Cerebellar nuclear complex (tissue), 1 donor: Measurements from ENCODE around the gene CPED1.
"Not testable (repeated sequence)": the region's sequence is repeated elsewhere in the genome, so short reads cannot be mapped to it uniquely, and the experiment has no call there.

Experiments
- DNase-seq, 2 experiments: peaks; one replicate each; lab custom pipeline; 2025; lab: John Stamatoyannopoulos, UW

Gene CPED1

DNA sequence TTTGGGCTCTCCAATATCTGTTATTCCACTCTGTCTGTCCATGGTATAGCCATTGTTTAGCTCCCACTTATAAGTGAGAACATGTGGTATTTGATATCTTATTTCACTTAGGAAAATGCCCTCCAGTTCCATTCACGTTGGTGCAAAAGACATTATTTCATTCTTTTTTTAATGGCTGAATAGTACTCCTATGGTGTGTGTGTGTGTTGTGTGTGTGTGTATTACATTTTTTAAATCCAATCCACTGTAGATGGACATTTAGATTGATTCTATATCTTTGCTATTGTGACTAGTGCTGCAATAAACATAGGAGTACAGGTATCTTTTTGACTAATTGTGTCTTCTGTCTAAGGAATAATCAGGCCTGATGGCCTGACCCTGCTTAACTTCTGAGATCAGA lies 7.4 kb upstream of the CPED1 start:
- DNase-seq = no peak

DNA sequence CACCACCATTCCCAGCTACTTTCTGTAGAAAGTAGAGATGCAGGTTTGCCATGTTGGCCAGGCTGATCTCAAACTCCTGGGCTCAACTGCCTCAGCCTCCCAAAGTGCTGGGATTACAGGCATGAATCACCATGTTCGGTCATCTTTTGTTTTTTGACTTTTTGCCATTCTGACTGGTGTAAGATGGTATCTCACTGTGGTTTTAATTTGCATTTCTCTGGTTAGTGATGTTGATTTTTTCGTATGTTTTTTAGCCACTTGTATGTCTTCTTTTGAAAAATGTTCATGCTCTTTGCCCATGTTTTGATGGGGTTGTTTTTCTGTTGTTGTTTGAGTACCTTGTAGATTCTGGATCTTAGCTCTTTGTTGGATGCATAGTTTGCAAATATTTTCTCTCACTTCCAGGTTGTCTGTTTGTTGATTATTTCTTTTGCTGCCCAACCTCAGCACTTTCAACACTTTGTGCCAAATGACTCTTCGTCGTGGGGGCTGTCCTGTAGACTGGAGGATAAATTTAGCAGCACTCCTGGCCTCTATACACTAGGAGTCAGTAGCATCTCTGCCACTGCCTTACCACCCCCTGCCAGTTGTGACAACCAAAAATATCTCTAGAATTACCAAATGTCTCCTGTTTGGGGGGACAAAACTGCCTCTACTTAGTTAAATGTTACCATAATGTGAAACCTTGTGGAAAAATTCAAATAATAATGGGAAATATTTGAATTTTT lies 6.5 kb upstream of the CPED1 start:
- DNase-seq = no peak

DNA sequence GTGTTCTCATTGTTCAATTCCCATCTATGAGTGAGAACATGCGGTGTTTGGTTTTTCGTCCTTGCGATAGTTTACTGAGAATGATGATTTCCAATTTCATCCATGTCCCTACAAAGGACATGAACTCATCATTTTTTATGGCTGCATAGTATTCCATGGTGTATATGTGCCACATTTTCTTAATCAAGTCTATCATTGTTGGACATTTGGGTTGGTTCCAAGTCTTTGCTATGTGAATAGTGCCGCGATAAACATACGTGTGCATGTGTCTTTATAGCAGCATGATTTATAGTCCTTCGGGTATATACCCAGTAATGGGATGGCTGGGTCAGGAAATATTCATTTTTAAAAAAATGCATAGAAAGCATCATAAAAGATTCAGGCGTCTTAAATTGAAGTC lies 4.9 kb upstream of the CPED1 start:
- DNase-seq = not testable (repeated sequence)

DNA sequence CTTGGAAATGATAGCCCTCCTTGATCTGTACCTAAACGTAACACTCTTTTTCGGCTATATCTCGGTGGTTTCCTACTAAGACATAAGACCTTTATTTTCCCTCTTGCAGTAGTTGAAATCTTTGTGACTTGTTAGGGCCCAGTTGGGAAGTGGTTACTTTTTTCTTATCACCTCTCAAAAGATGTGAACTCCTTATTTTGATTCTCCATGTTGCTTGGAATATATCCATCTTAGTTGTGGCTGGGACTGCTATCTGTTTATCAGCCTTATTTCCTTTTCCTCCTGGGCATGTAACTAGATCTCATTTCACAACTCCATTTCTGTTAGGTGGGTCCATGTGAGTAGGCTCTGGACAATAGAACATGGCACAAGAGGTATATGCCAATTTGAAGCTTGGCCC lies 4.1 kb upstream of the CPED1 start:
- no peak for DNase-seq

DNA sequence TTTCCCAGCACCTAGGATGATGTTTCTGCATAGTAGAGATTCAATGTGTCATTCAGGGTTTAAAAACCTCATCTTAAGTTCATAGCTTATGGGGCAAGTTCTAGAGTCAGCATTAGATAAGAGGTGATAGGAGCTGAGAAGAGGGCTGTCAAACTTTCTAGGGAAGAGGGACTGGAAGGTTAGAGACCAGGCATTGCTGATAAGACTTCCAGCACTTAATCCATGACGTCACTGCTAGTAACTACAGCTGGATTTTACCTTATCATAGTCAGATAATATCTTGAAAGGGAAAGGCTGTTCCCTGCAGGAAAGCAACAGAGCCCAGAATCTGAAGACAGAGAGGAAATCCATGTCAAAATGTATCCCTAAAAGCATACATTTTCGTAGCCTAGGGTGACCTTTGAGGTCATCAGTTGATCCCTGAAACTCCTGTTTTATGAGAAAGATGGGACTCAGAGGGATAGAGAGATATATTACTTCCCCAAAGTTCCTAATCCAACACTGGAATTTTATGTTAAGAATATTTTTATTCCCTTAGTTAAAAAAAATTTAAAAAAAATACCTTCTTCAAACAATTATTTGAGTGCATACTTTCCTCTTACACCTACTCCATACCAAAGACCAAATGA lies 3.3 kb upstream of the CPED1 start:
- DNase-seq = no peak

DNA sequence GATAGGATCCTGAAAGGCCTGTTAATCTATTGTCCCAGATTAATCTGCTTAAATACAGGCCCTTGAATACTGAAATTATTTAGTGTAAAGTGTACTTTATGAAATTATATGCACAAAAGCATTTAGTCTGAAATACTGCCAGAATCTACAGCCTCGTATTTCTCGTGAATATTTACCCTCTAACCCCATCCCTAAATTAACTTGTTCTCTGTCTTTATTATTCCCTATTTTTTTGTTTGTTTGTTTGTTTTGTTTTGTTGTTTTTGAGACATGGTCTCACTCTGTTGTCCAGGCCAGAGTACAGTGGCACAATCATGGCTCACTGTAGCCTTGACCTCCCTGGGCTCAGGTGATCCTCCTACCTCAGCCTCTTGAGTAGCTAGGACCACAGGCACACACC lies 2.7 kb upstream of the CPED1 start:
- DNase-seq = no peak

DNA sequence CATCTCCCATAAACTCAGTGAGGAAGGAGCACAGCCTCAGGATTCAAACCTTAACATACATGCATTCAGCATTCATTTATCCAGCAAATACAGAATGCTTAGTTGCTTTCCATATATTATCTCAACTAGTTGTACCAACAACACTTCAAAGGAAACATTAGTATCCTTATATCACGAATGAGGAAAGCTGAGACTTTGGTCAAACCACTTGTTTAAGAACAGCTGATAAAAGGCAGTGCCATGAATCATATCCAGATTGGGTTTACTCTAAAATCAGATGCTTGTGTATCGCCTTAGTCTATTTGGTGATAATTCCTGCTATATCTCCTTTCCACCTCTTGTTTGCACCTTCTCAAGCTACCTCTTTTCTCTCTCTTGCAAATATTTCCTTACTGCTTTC lies 1.9 kb upstream of the CPED1 start:
- DNase-seq = no peak

DNA sequence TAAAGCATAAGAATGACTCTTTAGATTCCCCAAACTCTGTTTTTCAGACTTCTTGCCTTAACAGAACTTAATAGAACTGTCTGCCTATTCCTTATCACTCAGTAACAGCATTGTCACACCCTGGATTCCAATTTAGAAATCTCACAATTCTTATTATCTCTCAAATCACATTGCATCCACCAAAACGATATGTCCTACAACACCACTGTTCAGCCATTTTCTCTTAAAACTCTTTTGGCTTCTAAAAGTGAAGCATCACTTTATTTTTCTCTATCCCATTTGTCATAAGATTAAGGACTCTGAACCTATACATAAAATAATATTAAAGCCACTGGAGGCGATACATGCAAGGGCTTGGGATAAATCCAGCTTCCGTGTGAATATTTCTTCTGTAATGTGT lies 1.2 kb upstream of the CPED1 start:
- DNase-seq = no peak

DNA sequence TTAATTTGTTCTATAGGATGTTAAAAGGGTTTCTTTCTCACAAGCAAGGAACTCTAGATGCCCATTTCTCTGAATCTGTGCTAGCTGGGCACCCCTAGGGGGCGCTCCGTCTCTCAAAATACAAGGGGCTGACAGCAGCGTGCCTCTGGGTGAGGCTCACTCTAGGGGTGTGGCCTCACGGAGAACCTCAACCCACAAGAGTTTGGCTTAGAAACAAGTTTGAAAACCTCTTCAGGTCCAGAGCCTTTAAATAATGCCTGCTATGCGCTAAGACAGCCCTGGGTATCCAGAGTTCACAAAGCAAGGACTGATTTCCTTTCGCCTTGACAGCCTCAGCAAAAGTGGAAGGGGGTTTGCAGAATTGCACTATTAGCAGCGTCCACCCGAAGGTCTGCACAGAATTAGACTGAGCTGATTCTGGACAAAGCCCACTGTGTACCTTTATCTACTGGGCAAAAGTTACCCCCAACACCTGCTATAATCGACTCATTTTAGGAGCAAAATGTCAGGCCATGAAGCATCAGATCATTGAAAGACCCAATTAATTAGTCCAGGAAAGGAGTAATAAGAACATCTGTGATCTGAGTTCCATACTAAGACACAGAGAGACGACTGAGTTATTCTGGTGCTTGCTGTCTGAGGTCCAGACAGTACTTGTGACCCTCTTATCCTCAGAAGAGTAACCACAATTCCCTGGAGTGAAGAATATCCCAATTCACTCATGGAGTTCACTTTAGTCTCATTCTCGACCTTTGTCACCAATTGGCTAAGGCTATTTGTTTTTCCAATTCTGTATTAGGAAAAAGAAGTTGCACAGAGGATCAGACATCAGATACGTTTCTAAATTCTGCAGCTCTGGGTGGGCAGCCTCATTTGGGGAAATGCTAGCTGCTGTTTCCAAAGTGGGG lies 574 bp upstream of the CPED1 start:
- DNase-seq = no peak

DNA sequence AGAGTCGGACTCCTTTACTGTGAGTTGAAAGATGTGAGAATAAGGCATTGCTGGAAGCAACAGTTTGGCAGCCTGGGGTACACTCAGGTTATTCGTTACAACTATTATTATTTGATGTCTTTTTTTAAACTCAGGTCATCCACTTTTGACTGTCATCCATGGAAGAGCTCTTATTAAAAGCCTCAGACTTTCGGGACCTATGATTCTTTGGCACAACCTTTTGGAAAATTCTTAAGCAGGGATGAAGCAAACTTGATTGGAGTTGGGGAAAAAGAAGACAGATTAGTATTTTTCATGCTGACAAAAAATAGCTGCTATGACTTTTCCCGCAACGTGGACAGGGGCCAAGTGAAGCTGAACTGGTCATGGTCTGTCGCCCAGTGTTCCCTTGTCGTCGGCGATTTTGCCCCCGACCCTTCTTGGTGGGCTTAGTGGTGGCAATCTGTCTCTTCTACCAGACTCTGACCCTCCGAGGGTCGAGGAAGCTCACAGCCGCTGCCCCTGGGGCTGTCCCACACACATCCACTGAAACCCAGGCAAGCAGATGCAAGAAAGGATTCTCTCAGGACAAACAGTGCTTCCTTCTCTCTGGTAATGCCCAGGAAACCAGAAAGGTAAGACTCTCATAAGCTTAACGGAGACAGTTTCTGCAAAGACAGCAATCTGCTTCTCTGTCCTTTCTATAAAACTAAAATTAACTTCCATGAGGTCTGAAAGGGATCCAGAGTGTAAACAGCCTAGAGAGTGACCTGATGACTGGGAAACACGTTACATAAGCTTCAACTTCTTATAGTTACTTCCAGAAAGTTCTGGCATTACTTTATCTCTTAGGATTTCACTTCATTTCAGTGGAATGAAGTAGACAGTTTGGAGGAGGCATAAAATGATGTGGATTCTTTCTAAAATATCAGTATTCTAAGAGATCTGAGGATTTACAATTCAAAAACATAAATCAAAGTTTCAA lies 1.0 kb downstream of the CPED1 start:
- DNase-seq = no peak

DNA sequence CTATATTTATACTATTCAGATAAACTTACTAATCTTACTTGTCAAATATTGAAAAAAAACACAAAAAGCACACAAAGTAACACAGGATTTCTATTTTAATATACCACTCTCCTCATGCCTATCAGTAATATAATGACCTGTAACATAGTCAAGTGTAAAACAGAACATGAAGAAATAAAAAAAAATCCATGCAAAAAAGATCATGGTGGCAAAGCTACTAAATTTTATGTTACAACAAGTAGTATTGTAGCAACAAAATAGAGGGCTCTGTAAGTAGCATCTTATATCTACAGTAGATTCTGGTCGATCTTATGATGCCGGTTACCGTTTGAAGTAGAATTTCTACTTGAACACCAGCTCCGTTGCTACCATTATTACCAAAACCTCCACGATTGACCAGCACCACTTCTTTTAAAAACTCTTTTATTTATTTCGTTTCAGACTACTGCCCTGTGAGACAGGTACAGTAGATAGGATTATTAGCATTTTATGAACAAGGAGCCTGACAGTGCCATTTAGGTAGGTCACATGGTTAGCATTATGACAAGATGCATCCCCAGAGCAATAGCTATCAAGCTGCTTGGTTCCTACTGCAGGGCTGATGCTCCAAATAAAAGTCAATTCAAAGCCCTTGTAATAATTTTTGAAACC lies 2.1 kb downstream of the CPED1 start:
- no peak for DNase-seq

DNA sequence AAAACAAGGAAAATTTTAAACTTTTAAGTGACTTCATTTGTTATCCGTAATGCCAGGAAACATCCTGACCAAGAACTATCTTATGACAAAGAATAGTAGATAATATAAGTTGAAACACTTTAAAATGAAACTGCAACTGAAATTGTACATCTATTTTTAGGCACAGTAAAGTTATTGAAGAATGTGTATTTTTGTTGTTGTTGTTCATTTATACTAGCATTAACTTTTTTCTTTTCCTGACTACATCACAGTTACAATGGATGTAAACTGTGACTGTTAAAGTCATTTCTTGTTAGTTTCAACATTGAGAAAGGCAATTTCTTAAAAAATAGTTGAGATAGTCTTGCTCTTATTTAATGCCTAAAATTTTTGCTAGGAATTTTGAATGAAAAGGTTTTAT lies 2.6 kb downstream of the CPED1 start:
- no peak for DNase-seq

DNA sequence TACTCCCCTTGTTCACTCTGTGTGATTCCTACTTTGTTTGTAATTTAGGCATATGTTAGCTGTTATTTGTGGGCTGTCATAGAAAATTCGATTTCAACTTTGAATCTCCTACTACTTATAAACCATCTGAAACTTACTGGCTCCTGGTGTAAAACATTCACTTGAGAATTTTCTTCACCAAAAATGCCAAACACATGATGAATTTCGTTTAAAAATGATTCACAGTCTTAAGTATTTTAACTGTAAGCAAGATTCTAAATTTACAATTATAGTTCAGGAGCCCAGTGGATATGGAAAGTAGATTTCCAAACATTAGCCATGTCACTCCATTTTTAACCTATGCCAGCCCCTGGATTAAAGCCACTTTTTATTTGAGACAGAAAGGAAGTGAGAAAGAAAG lies 3.1 kb downstream of the CPED1 start:
- no peak for DNase-seq

DNA sequence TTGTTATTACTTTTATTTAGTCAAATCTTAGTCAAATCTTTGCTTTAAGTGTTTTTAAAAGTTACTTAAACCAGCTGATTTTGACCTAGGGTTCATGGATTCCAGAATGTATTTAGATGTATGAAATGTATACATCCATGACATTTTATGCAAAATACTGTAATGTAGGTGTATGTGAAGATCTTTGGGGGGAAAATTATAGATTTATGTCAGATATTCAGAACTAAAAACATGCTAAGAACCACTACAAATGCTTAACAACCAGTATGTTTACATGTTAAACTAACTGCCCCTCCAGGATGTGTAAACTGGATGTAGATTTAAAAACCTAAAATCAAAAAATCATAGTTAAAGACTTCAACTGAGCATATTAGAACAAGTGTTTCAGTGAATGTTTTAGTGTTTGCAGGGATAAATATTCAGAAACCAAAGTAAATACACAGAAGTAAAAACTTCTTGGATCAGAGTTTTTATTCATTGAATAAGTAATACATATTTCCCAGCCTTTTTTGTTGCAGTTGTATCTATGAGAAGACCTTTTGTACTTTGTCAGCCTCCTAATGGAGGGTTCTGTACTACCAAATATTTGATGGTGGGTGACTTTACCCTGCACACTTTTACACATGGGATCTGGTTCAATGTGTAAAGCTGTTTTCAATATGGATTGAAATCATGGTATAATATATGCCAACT lies 3.9 kb downstream of the CPED1 start:
- DNase-seq = no peak

DNA sequence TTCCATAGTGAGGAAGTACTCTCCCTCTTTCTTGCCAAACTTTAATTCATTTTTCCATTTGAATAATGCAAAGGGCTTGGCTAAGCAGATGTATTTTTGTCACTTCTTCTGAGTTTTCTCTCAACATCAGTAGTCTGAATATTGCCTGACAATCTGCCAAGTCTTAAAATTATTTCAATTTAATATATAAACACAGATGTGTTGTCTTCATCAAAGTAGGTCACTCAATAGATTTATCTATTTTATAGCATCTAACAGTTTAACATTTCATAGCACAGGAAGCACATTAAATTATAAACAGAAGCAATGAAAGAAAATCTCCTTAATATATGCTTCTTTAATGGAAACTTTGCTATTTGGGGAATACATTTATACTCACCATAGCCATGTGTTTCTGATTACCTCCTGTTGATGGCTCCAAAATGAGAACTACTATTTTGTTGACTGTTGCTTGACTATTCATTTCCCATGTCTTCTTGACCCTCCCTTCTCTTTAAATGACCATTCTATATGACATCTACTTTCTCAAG lies 4.5 kb downstream of the CPED1 start:
- DNase-seq = no peak

DNA sequence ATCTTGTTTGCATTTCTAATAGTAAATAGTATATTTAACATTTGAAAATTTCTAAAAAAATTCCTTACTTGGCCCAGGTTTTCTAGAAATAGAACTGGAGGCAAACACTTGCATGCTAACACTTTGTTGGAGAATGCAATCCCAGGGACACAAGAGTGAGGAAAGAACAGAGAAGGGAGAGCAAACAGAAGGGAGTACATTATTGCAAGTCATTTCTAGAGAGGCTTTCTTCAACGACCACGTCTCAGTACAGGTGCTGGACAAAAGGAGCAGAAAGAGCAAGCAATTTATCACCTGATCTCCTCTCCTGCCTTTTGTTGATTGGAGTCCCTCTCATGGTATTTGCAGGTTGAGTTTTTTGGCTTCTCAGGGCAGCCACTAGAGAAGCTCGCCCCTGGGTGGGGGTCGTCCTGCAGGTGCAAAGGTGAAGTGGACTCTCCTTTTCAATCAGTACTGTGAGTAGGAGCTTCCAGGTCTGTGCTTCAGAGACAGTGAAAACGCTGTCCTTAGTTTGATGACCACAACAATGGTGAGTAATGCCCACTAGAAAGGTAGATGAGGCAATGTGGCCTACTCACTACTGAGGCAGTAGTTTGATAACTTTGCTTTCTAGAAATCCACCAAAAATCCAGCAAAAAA lies 5.2 kb downstream of the CPED1 start:
- no peak for DNase-seq

DNA sequence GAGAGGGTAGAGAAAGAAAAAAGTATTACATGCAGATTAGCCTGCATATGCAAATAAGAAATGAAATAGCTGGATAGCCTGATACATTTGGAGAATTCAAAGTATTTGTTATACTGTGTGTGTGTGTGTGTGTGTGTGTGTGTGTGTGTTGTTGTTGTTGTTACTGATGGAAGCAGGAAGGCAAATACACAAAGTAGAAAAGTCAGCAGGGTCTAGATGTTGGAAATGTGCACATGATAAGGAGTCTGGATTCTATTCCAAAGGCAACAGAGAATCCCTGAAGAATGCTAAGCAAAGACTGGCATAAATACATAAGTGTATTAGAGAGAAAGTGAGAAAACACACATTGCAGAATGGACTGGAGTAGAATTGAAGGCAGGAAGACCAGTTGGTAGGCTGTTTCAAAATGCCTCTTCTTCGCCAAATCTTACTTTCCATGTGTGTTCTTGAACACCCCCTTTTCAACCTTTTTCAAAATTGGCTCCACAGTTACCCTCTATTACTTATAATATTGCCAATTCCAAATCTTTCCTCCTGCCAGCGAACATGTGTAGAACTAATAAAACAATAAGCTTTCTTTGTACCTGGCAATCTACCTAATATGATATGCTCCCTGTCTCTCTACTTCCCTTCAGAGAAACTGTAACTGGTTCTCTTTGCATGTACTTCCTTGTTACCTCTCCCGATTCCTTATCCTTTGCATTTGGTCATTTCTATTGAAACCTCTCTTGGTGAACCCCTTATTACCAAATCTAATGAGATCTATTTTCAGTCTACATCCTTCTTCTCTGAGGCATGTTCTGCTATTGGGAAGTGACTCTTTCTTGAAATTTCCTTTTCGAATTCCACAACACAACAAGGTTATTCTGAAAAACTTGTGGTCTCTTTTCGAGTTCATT lies 6.2 kb downstream of the CPED1 start:
- DNase-seq = no peak

DNA sequence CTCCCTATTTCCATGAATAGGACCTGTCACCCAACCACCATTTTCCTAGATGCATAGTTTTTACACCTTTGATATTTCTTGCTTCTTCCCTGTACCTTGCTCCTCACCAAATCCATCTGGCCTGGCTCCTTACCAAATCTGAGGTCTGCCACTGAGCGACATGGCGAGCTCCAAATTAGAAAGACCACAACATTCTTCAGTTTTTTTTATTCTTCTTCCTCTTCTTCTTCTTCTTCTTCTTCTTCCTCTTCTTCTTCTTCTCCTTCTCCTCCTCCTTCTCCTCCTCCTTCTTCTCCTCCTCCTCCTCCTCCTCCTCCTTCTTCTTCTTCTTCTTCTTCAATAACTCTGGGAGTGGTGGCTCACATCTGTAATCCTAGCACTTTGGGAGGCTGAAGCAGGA lies 7.1 kb downstream of the CPED1 start:
- no peak for DNase-seq
